Measurements from ENCODE around the gene PHF19.

DNA sequence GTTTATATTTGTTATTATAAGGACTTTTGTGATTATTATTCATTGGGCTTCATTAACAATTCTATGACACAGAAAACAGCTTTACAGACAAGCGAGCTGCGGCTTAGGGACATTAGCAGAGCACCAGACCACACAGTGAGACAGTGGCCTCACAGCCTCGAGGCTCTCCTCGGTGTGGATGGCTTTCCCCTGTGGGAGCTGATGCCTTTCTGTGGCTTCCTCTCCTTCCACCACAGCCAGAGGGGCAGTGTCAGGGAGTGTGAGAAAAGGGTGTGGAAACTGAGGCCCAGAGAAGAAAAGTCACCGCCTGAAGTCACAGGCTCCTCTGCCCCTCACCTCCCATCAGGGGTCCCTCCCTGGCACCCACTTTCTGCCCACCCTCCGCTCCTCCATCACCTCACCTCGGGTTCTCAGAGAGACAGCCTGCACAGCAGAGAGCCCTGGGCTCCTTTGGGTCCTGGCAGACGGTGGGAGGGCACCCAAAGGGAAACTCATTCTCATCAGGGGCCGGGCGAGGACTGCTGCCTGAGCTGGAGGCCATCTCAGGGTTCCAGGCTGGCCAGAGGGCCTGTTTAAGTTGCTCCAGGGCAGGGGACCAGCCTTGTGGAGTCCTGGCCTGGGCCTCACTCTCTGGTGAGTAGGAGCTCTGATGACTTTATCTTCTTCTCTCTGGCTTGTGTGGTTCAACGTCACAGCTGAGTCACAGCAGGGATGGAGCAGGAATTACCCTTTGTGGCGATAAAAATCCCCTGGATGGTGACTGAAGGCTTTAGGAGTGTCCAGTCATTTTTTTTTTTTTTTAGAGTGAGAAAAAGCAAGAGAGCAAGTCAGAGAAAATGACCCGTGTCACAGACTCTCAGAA, 48.8 kb upstream of the PHF19 start:
- TF ChIP-seq CTCF (IDR thresholded peaks at IDR 0.05) = no peak
- TF ChIP-seq, protein P1, sequence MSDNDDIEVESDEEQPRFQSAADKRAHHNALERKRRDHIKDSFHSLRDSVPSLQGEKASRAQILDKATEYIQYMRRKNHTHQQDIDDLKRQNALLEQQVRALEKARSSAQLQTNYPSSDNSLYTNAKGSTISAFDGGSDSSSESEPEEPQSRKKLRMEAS (CRISPR knock-in tag; IDR thresholded peaks at IDR 0.05) = no peak
